ENCODE measurements around the gene EVI5. TPM values are rescaled to one million over a fixed set of nuclear protein-coding genes. Genes with fewer than 3 reads are reported as not detected.
"Not testable (repeated sequence)": the region's sequence is repeated elsewhere in the genome, so short reads cannot be mapped to it uniquely, and the experiment has no call there.

The EVI5 gene
- polyA plus RNA-seq, 1 donor from 2014 or later: 8.5 TPM

DNA sequence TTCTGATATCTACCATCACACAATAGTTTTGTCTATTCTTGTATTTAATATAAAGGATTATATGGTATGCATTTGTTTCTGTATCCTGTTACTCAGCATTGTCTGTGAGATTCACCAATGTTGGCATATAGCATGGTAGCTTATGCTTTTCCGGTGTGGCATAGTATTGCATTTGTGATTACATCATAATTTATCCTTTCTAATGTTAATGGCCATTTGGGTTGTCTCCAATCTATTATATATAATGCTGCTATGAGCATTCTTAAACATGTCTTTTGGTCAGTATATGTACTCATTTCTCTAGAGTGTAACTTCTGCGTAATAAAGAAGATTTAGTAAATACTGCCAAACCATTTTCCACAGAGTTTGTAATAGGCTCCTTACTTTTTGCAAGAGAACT, 257.2 kb downstream of the EVI5 start:
- Histone ChIP-seq H3K4me3 (ENCODE audit: low read length) (no peak overlapping the region), H3K27me3 (ENCODE audit: insufficient read depth, low read depth, low read length) (no peaks in the 10 kb centered on the region), H3K9me3 (ENCODE audit: low read length) (no peaks in the 10 kb centered on the region), H3K36me3 (ENCODE audit: insufficient read depth, low read length) (no peaks in the 10 kb centered on the region), H3K4me2 (ENCODE audit: low read length) (no peak overlapping the region), H3F3A (ENCODE audit: insufficient read depth, low read length, poor library complexity, severe bottlenecking) (no peaks in the 10 kb centered on the region), H3K79me2 (replicated peaks; ENCODE audit: insufficient read depth, low read length) (no peaks in the 10 kb centered on the region), H2AFZ (ENCODE audit: low read depth, low read length) (no peak overlapping the region), H4K20me1 (ENCODE audit: insufficient read depth) (no peaks in the 10 kb centered on the region), H3K27ac (ENCODE audit: low read length) (no peak overlapping the region), H3K9ac (ENCODE audit: low read length) (no peak overlapping the region), H3K9me2 (ENCODE audit: insufficient read depth, low read length) (no peaks in the 10 kb centered on the region)
- TF ChIP-seq CTCF (IDR thresholded peaks at IDR 0.05; ENCODE audit: poor library complexity, severe bottlenecking): no peak
- no peak for TF ChIP-seq EZH2 (IDR thresholded peaks at IDR 0.05; ENCODE audit: borderline replicate concordance, insufficient read depth, low read length, poor library complexity, severe bottlenecking)
- no peak for TF ChIP-seq SMC3 (conservative IDR thresholded peaks at IDR 0.05; ENCODE audit: poor library complexity)
- TF ChIP-seq MXI1 (conservative IDR thresholded peaks at IDR 0.05; ENCODE audit: poor library complexity, severe bottlenecking): no peak
- TF ChIP-seq RAD21 (conservative IDR thresholded peaks at IDR 0.05): no peak
- no peak for TF ChIP-seq TAF1 (IDR thresholded peaks at IDR 0.05; ENCODE audit: low read depth)
- TF ChIP-seq REST (IDR thresholded peaks at IDR 0.05; ENCODE audit: borderline replicate concordance): no peak

GRCh38 chr1:92524944-92525590, 259.8 kb downstream of the EVI5 start:
- not testable (repeated sequence) for H3K36me3 ChIP-seq (ENCODE audit: insufficient read depth, low read length); H3K4me3 ChIP-seq (ENCODE audit: low read length); H3K27ac ChIP-seq (ENCODE audit: low read length); H3K9me3 ChIP-seq (ENCODE audit: low read length); H3K9ac ChIP-seq (ENCODE audit: low read length); H3F3A ChIP-seq (ENCODE audit: insufficient read depth, low read length, poor library complexity, severe bottlenecking); H4K20me1 ChIP-seq (ENCODE audit: insufficient read depth); H3K27me3 ChIP-seq (ENCODE audit: insufficient read depth, low read depth, low read length); H3K4me2 ChIP-seq (ENCODE audit: low read length); H3K9me2 ChIP-seq (ENCODE audit: insufficient read depth, low read length); H3K79me2 ChIP-seq (replicated peaks; ENCODE audit: insufficient read depth, low read length); H2AFZ ChIP-seq (ENCODE audit: low read depth, low read length)

GRCh38 chr1:92519043-92519442, 265.9 kb downstream of the EVI5 start:
- Histone ChIP-seq H3K9ac (ENCODE audit: low read length) (no peak overlapping the region), H3K36me3 (ENCODE audit: insufficient read depth, low read length) (no peaks in the 10 kb centered on the region), H3K79me2 (replicated peaks; ENCODE audit: insufficient read depth, low read length) (no peaks in the 10 kb centered on the region), H3K9me3 (ENCODE audit: low read length) (no peaks in the 10 kb centered on the region), H4K20me1 (ENCODE audit: insufficient read depth) (no peaks in the 10 kb centered on the region), H3K4me3 (ENCODE audit: low read length) (no peak overlapping the region), H3K27me3 (ENCODE audit: insufficient read depth, low read depth, low read length) (no peaks in the 10 kb centered on the region), H3K9me2 (ENCODE audit: insufficient read depth, low read length) (no peaks in the 10 kb centered on the region), H3K27ac (ENCODE audit: low read length) (no peak overlapping the region), H2AFZ (ENCODE audit: low read depth, low read length) (no peak overlapping the region), H3F3A (ENCODE audit: insufficient read depth, low read length, poor library complexity, severe bottlenecking) (no peaks in the 10 kb centered on the region), H3K4me2 (ENCODE audit: low read length) (no peak overlapping the region)
- TF ChIP-seq RAD21 (conservative IDR thresholded peaks at IDR 0.05): no peak
- no peak for TF ChIP-seq REST (IDR thresholded peaks at IDR 0.05; ENCODE audit: borderline replicate concordance)
- TF ChIP-seq TAF1 (IDR thresholded peaks at IDR 0.05; ENCODE audit: low read depth): no peak
- TF ChIP-seq POLR2AphosphoS5 (IDR thresholded peaks at IDR 0.05): no peak
- no peak for TF ChIP-seq SMC3 (conservative IDR thresholded peaks at IDR 0.05; ENCODE audit: poor library complexity)
- no peak for TF ChIP-seq EP300 (conservative IDR thresholded peaks at IDR 0.05; ENCODE audit: poor library complexity, severe bottlenecking)
- no peak for TF ChIP-seq MXI1 (conservative IDR thresholded peaks at IDR 0.05; ENCODE audit: poor library complexity, severe bottlenecking)
- TF ChIP-seq CTCF (IDR thresholded peaks at IDR 0.05; ENCODE audit: poor library complexity, severe bottlenecking): no peak
- no peak for TF ChIP-seq EZH2 (IDR thresholded peaks at IDR 0.05; ENCODE audit: borderline replicate concordance, insufficient read depth, low read length, poor library complexity, severe bottlenecking)
